Right ventricle myocardium inferior (tissue), 1 donor: ENCODE results near the gene MOB4. TPM values are rescaled to one million over a fixed set of nuclear protein-coding genes. Genes with fewer than 3 reads are reported as not detected.
"Not testable (repeated sequence)": the region's sequence is repeated elsewhere in the genome, so short reads cannot be mapped to it uniquely, and the experiment has no call there.

ENCODE experiments used
- ATAC-seq: fragments of 200-7000 bp; cut with Tn5 transposase; one replicate; pipeline ENCODE4 v1.9.1; 2020; ENCODE audit warnings: mild to moderate bottlenecking, moderate library complexity
- DNase-seq: peaks from one replicate; pipeline ENCODE4 v3.0.0; 2021; ENCODE audit errors: missing footprints
- intact Hi-C: fragments of 100-400 bp; cut with DNase I; formaldehyde crosslinking; loops from one replicate; pipeline ENCODE4 v1.11.0; 2022
- total RNA-seq: library from RNA; stranded (reverse); fragmentation: NEBNext Ultra II Directional; extraction: Animal tissue kit (Norgen Biotek cat#: 25700); gene quantifications from one replicate; pipeline ENCODE4 v1.2.1, GENCODE V29; 2021
- donor health status: DM: no; HTN: yes; CAD: no; lungs with severe emphysema.

MOB4 gene
- total RNA-seq, 1 donor from 2014 or later, result 31.0 TPM

GRCh38 chr2:197504000-197504399 is 11.9 kb upstream of the MOB4 start:
- intact Hi-C loops, result no loop called here
- DNase-seq (no peak), ATAC-seq (no peak)

- ATAC-seq, result no peak
- intact Hi-C loops, result no loop called here
- DNase-seq, result no peak
These were observed 11.4 kb upstream of the MOB4 start for GRCh38 chr2:197504512-197504911.

- DNase-seq (no peak), ATAC-seq (no peak)
- intact Hi-C loops, result no loop called here
These were observed 9.2 kb upstream of the MOB4 start for GRCh38 chr2:197506658-197507057.

GRCh38 chr2:197513915-197514314 is 2.0 kb upstream of the MOB4 start:
- intact Hi-C loops, result loop anchor here (10.0 kb wide), 2 partner anchors 191 to 261 kb away; partner anchors contain the start of gene MARS2
- no peak for ATAC-seq
- DNase-seq, result no peak

GRCh38 chr2:197514754-197515153 is 1.1 kb upstream of the MOB4 start:
- DNase-seq (no peak), ATAC-seq (no peak)
- intact Hi-C loops, result loop anchor here (1.0 to 10.0 kb wide), 4 partner anchors 14 to 260 kb away; partner anchors contain the start of genes HSPE1 and MARS2

GRCh38 chr2:197515315-197515738 is 539 bp upstream of the MOB4 start:
- DNase-seq, result peak; percentile 65
- ATAC-seq, result no peak
- intact Hi-C loops, result loop anchor here (1.0 to 10.0 kb wide), 4 partner anchors 15 to 259 kb away; partner anchors contain the start of genes HSPE1 and MARS2

GRCh38 chr2:197516393-197516761 is 511 bp downstream of the MOB4 start:
- intact Hi-C loops, result loop anchor here (5.0 to 10.0 kb wide), 3 partner anchors 84 to 258 kb away; partner anchors contain the start of gene MARS2
- no peak for ATAC-seq
- DNase-seq, result no peak

GRCh38 chr2:197517150-197517549 is 1.3 kb downstream of the MOB4 start:
- ATAC-seq (no peak), DNase-seq (no peak)
- intact Hi-C loops, result loop anchor here (5.0 to 10.0 kb wide), 3 partner anchors 85 to 258 kb away; partner anchors contain the start of gene MARS2

- ATAC-seq (no peak), DNase-seq (no peak)
- intact Hi-C loops, result no loop called here
These were observed 22.5 kb downstream of the MOB4 start for GRCh38 chr2:197538412-197538811.

- no peak for DNase-seq
- intact Hi-C loops, result no loop called here
- ATAC-seq, result no peak
These were observed 23.9 kb downstream of the MOB4 start for GRCh38 chr2:197539734-197540133.

GRCh38 chr2:197543206-197543605 is 27.3 kb downstream of the MOB4 start:
- ATAC-seq (no peak), DNase-seq (no peak)
- intact Hi-C loops, result no loop called here

- intact Hi-C loops, result no loop called here
- DNase-seq, result no peak
- ATAC-seq, result no peak
These were observed 31.5 kb downstream of the MOB4 start for GRCh38 chr2:197547163-197547900.

- intact Hi-C loops, result no loop called here
- ATAC-seq (no peak), DNase-seq (no peak)
These were observed 32.7 kb downstream of the MOB4 start for GRCh38 chr2:197548582-197548981.

GRCh38 chr2:197551260-197551659 is 35.4 kb downstream of the MOB4 start:
- ATAC-seq, intact Hi-C loops, DNase-seq: not testable (repeated sequence)

- intact Hi-C loops, result no loop called here
- ATAC-seq (no peak), DNase-seq (no peak)
These were observed 39.6 kb downstream of the MOB4 start for GRCh38 chr2:197555467-197555866.

GRCh38 chr2:197556456-197556855 is 40.6 kb downstream of the MOB4 start:
- intact Hi-C loops, result no loop called here
- DNase-seq (no peak), ATAC-seq (no peak)

GRCh38 chr2:197558393-197558792 is 42.5 kb downstream of the MOB4 start:
- no peak for ATAC-seq
- DNase-seq, result no peak
- intact Hi-C loops, result no loop called here

- intact Hi-C loops, result no loop called here
These were observed 43.8 kb downstream of the MOB4 start for GRCh38 chr2:197559681-197560080.

GRCh38 chr2:197560146-197560665 is 44.3 kb downstream of the MOB4 start:
- DNase-seq, result no peak
- intact Hi-C loops, result no loop called here
- no peak for ATAC-seq

More at GRCh38 chr2:197559681-197560080, 43.8 kb downstream of the MOB4 start:
- DNase-seq (no peak), ATAC-seq (no peak)

GRCh38 chr2:197571627-197572271 is 55.9 kb downstream of the MOB4 start:
- no peak for DNase-seq
- intact Hi-C loops, result no loop called here
- peak; percentile 16 for ATAC-seq
